Measurements from ENCODE around the gene ABCB6. TPM values are rescaled to one million over a fixed set of nuclear protein-coding genes. Genes with fewer than 3 reads are reported as not detected.

ABCB6 gene
- total and polyA plus RNA-seq, 2 of the 8 experiments (the other 6 are each of a cell fraction or from before 2014, with no cell fraction given), result 44.9 to 50.6 TPM

- Histone ChIP-seq H3K4ac (replicated peaks; ENCODE audit: insufficient read length, low read depth, low read length) (no peak overlapping the region), H4K5ac (ENCODE audit: insufficient read length, low read depth, low read length) (no peak overlapping the region), H3K27me3 (replicated peaks in 1 of 4; ENCODE audit: control insufficient read depth in 3 of 4, extremely low read depth in 1 of 4, insufficient read depth in 3 of 4, low read length in 3 of 4) (peaks cover 0 to 3% (median under 1%) of the 10 kb centered on the region in 4 experiments; a peak in 2 of 7 replicates), H3K79me2 (ENCODE audit: control insufficient read depth in 1 of 2, insufficient read depth in 2 of 2, low read length in 2 of 2) (no peaks in the 10 kb centered on the region), H3K23ac (ENCODE audit: insufficient read length) (no peak overlapping the region), H3K79me1 (ENCODE audit: low read depth, low read length) (no peaks in the 10 kb centered on the region), H3K9ac (replicated peaks in 1 of 4; ENCODE audit: extremely low read depth in 1 of 4, low read depth in 3 of 4, low read length in 3 of 4) (no peak overlapping the region), H4K20me1 (replicated peaks in 1 of 2; ENCODE audit: control insufficient read depth in 1 of 2, insufficient read depth in 2 of 2, low read length in 2 of 2) (no peaks in the 10 kb centered on the region), H2BK5ac (ENCODE audit: low read depth, low read length) (no peak overlapping the region), H3K36me3 (ENCODE audit: control insufficient read depth in 2 of 4, insufficient read depth in 4 of 4, low read length in 3 of 4) (no peaks in the 10 kb centered on the region), H2BK120ac (replicated peaks; ENCODE audit: low read depth, low read length) (no peak overlapping the region), H2BK12ac (ENCODE audit: low read depth, low read length) (no peak overlapping the region), H3K56ac (replicated peaks; ENCODE audit: insufficient read length, low read depth, low read length) (no peak overlapping the region), H3K18ac (ENCODE audit: extremely low read depth, low read length) (no peak overlapping the region), H2AK5ac (ENCODE audit: low read depth, low read length) (no peak overlapping the region), H2BK15ac (ENCODE audit: low read length) (no peak overlapping the region), H3K27ac (ENCODE audit: low read depth, low read length) (no peak overlapping the region), H3K23me2 (ENCODE audit: low read depth, low read length) (no peaks in the 10 kb centered on the region), H4K8ac (ENCODE audit: extremely low read depth, insufficient read depth, low read length) (no peak overlapping the region), H3K4me3 (ENCODE audit: extremely low read depth in 1 of 4, insufficient read depth in 2 of 4, low read depth in 3 of 4, low read length in 4 of 4) (no peak overlapping the region), H2BK20ac (ENCODE audit: low read length) (no peak overlapping the region), H2AFZ (ENCODE audit: low read length) (no peak overlapping the region), H3K4me2 (ENCODE audit: insufficient read depth in 1 of 2, low read depth in 2 of 2, low read length in 2 of 2) (no peak overlapping the region), H4K91ac (replicated peaks; ENCODE audit: insufficient read length, low read length) (no peak overlapping the region), H3K14ac (ENCODE audit: insufficient read length) (no peak overlapping the region), H3K4me1 (replicated peaks in 1 of 4; ENCODE audit: control insufficient read depth in 3 of 4, insufficient read depth in 4 of 4, low read length in 3 of 4) (no peaks in the 10 kb centered on the region), H3K9me3 (ENCODE audit: insufficient read depth in 2 of 2, low read depth in 1 of 2, low read length in 1 of 2) (no peaks in the 10 kb centered on the region)
- ChIA-PET POLR2A (ENCODE audit: partially characterized antibody) (interaction anchor here (0.6 kb wide), 1 partner anchor 869 kb away, joined by 3 read pairs; no protein-coding TSS in a partner anchor), CTCF (ENCODE audit: partially characterized antibody) (interaction anchor here (1.3 to 4.9 kb wide), 3 partner anchors 10 to 28 kb away, joined by 3 to 25 read pairs (median 6); partner anchors contain the start of gene DNAJB2)
- WGBS, 2 experiments (ENCODE audit: extremely low coverage in 1 of 2, insufficient coverage in 1 of 2, insufficient read length in 1 of 2, insufficient replicate concordance in 2 of 2, low coverage in 1 of 2, low lambda C conversion rate in 2 of 2, missing lambda C conversion rate in 1 of 2), result 100% methylated on average over 1 of the region's 1 CpG; no CpG with 5 or more reads in 1 of the 2 experiments
- no peak for FAIRE-seq
- no peak for DNase-seq (ENCODE audit: low read depth in 1 of 2, low spot score in 2 of 2)
- TF ChIP-seq CBX8 (IDR thresholded peaks at IDR 0.05; ENCODE audit: borderline replicate concordance, low read depth, low read length) (no peak), POLR2A (IDR thresholded peaks at IDR 0.05; ENCODE audit: control extremely low read depth in 1 of 2, low read depth in 2 of 2, low read length in 2 of 2) (no peak), CTBP2 (IDR thresholded peaks at IDR 0.05; ENCODE audit: borderline replicate concordance, insufficient read depth, insufficient read length, low read length) (no peak), HDAC2 (IDR thresholded peaks at IDR 0.05; ENCODE audit: borderline replicate concordance in 1 of 2, low read depth in 2 of 2, low read length in 2 of 2) (no peak), CEBPB (IDR thresholded peaks at IDR 0.05; ENCODE audit: low read depth, low read length) (no peak), SIRT6 (IDR thresholded peaks at IDR 0.05; ENCODE audit: low read length) (no peak), CBX5 (IDR thresholded peaks at IDR 0.05; ENCODE audit: low read depth, low read length) (no peak), POU5F1 (IDR thresholded peaks at IDR 0.05; ENCODE audit: low read depth, low read length) (no peak), RFX5 (IDR thresholded peaks at IDR 0.05; ENCODE audit: borderline replicate concordance, low read depth, low read length) (no peak), FOSL1 (IDR thresholded peaks at IDR 0.05; ENCODE audit: insufficient read depth, low read depth, low read length) (no peak), KDM1A (IDR thresholded peaks at IDR 0.05; ENCODE audit: borderline replicate concordance, low read length) (no peak), SP2 (IDR thresholded peaks at IDR 0.05; ENCODE audit: low read length) (no peak)
These were observed 48.1 kb upstream of the ABCB6 start for GRCh38 chr2:219266886-219267285.

Measured in H1 (cell line).